NCI-H146 treated with DMSO at 0.1 percent for 48 hours (cell line): Measurements from ENCODE around the gene CNOT3.

Source experiments
- DNase-seq: peaks from one replicate; lab custom pipeline; 2025; ENCODE audit not compliant: unreplicated experiment; lab: John Stamatoyannopoulos, UW

CNOT3 gene

GRCh38 chr19:54121259-54121658 lies 16.3 kb upstream of the CNOT3 start:
- DNase-seq, result no peak

- no peak for DNase-seq
Measured at GRCh38 chr19:54123682-54124081, 13.9 kb upstream of the CNOT3 start.

- DNase-seq, result no peak
Measured at GRCh38 chr19:54124393-54124792, 13.2 kb upstream of the CNOT3 start.

GRCh38 chr19:54125713-54126112 lies 11.8 kb upstream of the CNOT3 start:
- DNase-seq, result no peak

GRCh38 chr19:54127688-54128440 lies 9.7 kb upstream of the CNOT3 start:
- DNase-seq, result no peak

GRCh38 chr19:54128441-54128725 lies 9.2 kb upstream of the CNOT3 start:
- DNase-seq, result no peak

GRCh38 chr19:54128796-54129616 lies 8.6 kb upstream of the CNOT3 start:
- no peak for DNase-seq

GRCh38 chr19:54129617-54129996 lies 8.0 kb upstream of the CNOT3 start:
- no peak for DNase-seq

- peak; percentile 47 for DNase-seq
Measured at GRCh38 chr19:54133312-54133956, 4.1 kb upstream of the CNOT3 start.

GRCh38 chr19:54133957-54134590 lies 3.5 kb upstream of the CNOT3 start:
- no peak for DNase-seq

GRCh38 chr19:54136086-54136863 lies 1.3 kb upstream of the CNOT3 start:
- peak; percentile 29 for DNase-seq

GRCh38 chr19:54136864-54137698 lies 481 bp upstream of the CNOT3 start:
- peak; percentile 100 for DNase-seq

GRCh38 chr19:54138489-54139256 lies 1.1 kb downstream of the CNOT3 start:
- no peak for DNase-seq

- DNase-seq, result no peak
Measured at GRCh38 chr19:54141356-54141755, 3.8 kb downstream of the CNOT3 start.

GRCh38 chr19:54142166-54142780 lies 4.7 kb downstream of the CNOT3 start:
- DNase-seq, result no peak

- no peak for DNase-seq
Measured at GRCh38 chr19:54145541-54146158, 8.1 kb downstream of the CNOT3 start.

GRCh38 chr19:54147676-54148075 lies 10.1 kb downstream of the CNOT3 start:
- no peak for DNase-seq

- DNase-seq, result no peak
Measured at GRCh38 chr19:54148158-54148557, 10.6 kb downstream of the CNOT3 start.
